Measurements from ENCODE around the gene ZNF548.

ZNF548 gene

GRCh38 chr19:57398868-57399267 is 9.2 kb downstream of the ZNF548 start:
- DNase-seq (ENCODE audit: low read depth, low spot score) = no peak

GRCh38 chr19:57403737-57404563 is 14.3 kb downstream of the ZNF548 start:
- no peak for DNase-seq (ENCODE audit: low read depth, low spot score)

GRCh38 chr19:57406516-57407123 is 17.0 kb downstream of the ZNF548 start:
- peak; percentile 70 for DNase-seq (ENCODE audit: low read depth, low spot score)

- peak; percentile 97 for DNase-seq (ENCODE audit: low read depth, low spot score)
These were observed 21.4 kb downstream of the ZNF548 start, which contains the start of gene ZNF17 for GRCh38 chr19:57410877-57411671. TSS of gene ZNF17 (plus strand) at chr19:57411161. CDS start at chr19:57413616, 2,455 bp downstream.

- no peak for DNase-seq (ENCODE audit: low read depth, low spot score)
These were observed 29.8 kb downstream of the ZNF548 start for GRCh38 chr19:57419439-57419838.

GRCh38 chr19:57421037-57421436 is 31.4 kb downstream of the ZNF548 start:
- no peak for DNase-seq (ENCODE audit: low read depth, low spot score)

- no peak for DNase-seq (ENCODE audit: low read depth, low spot score)
These were observed 44.9 kb downstream of the ZNF548 start for GRCh38 chr19:57434386-57435061.

- peak; percentile 99 for DNase-seq (ENCODE audit: low read depth, low spot score)
These were observed 45.7 kb downstream of the ZNF548 start, which contains the start of gene ZNF749 for GRCh38 chr19:57435062-57435978. TSS of gene ZNF749 (plus strand) at chr19:57435325. CDS start at chr19:57435579, 254 bp downstream.

- no peak for DNase-seq (ENCODE audit: low read depth, low spot score)
These were observed 46.8 kb downstream of the ZNF548 start for GRCh38 chr19:57436417-57436816.

- peak; percentile 13 for DNase-seq (ENCODE audit: low read depth, low spot score)
These were observed 48.3 kb downstream of the ZNF548 start for GRCh38 chr19:57437931-57438330.

GRCh38 chr19:57438925-57439324 is 49.3 kb downstream of the ZNF548 start:
- no peak for DNase-seq (ENCODE audit: low read depth, low spot score)

- DNase-seq (ENCODE audit: low read depth, low spot score) = no peak
These were observed 52.5 kb downstream of the ZNF548 start for GRCh38 chr19:57441979-57442752.

- DNase-seq (ENCODE audit: low read depth, low spot score) = no peak
These were observed 53.6 kb downstream of the ZNF548 start for GRCh38 chr19:57443121-57443696.

GRCh38 chr19:57452307-57452706 is 62.7 kb downstream of the ZNF548 start:
- DNase-seq (ENCODE audit: low read depth, low spot score) = no peak

All from astrocyte of the hippocampus (primary cell).